NCI-H2227 treated with DMSO at 0.1 percent for 48 hours (cell line): ENCODE measurements around the gene CNPPD1.
"Not testable (repeated sequence)": the region's sequence is repeated elsewhere in the genome, so short reads cannot be mapped to it uniquely, and the experiment has no call there.

ENCODE experiments used
- DNase-seq: peaks from one replicate; lab custom pipeline; 2025; lab: John Stamatoyannopoulos, UW

CNPPD1 gene

DNA sequence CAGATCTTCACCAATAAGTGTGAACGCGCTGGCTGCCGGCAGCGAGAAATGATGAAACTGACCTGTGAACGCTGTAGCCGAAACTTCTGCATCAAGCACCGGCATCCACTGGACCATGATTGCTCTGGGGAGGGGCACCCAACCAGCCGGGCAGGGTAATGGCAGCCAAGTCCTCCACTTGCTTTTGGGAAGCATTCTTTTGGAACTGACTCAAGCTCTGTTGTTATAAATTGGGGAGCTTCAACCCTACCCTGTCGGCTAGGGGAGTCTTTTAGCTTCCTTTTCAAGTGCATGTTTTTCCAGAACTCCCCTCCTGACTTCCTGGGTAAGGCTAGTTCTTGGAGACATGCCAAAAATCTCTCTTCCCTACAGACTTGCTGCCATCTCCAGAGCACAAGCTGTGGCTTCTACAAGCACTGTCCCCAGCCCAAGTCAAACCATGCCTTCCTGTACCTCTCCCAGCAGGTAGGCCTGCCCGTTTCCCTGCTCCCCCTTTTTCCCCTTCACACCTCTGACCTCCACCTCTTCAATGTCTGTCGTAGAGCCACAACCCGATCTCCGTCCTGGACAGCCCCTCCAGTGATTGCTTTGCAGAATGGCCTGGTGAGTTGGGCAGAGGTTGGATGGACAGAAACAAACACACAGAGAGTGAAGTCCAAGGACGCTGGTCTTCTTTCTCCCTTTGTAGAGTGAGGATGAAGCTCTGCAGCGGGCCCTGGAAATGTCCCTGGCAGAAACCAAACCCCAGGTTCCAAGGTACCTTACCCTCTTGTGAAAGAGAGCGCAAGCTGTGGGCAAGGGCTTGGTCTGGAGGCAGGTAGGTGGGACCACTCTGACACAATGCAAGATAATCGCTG, 31.4 kb upstream of the CNPPD1 start:
- DNase-seq = peak; percentile 45

DNA sequence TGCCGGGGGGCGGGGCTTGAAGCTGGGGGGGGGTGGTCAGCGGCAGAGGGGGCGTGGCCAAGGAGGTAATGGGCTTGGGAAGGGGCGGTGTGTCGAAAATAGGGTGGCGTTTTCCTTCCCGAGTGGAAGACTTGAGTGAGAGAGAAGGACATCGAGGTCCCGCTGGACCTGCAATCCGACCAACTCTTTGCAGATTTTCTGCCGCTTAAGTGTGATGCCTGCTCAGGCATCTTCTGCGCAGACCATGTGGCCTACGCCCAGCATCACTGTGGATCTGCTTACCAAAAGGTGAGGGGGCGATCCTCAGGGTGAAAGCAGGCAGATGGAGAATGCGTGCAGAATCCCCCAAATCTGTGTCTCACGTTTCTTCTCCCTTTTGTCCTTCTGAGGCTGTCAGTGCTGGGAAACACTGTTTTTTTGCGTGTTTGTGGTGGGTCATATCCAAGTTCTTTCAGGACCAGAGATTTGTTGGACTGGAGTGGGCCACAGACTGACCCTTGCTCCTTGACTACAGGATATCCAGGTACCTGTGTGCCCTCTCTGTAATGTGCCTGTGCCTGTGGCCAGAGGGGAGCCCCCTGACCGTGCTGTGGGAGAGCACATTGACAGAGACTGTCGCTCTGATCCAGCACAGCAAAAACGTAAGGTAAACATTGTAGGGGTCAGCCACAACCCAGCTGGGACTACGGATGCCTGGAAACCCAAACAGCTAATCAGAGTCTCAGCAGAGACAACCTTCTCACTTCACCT, 30.6 kb upstream of the CNPPD1 start:
- no peak for DNase-seq

DNA sequence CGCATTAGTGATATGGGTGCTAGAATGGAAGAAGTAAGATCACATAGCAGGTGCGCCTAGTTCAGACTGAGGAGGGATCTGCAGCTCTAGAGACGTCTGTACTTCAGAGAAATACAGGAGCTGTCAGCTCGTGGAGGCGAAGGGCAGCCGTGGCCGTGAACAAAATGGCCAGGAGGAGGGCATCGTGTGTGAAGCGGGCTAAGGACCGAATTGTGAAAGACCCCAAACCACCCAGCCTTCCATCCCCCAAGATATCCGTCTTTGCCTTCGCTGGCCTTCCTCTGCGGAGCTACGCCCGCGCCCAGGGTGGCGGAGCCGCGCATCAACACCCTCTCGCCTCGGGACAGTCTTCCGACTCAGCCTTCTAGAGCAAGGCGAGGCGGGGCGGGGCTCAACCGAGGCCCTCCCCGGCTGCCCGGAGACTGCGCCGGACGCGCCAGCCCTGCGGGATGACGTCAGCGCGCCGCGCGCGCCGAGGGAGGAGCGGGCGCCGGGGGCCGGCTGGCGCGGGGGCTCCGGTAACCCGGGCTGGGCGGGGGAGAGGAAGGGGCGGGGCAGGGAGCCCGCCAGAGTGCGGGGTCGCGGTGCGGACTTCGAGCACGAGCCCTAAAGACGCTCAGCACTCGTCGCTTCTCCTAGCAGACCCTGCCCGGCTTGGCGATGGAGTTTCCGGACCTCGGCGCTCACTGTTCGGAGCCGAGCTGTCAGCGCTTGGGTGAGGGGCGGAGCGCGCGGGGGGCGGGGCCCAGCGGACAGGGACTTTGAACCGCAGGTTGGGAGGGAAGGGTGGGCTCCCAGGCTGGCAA, 29.8 kb upstream of the CNPPD1 start, which contains the start of gene ZFAND2B:
ZFAND2B (plus strand) TSS at position 455 of the 806 bp plus-strand sequence; CDS start at position 661, 206 bp downstream.
- peak; percentile 96 for DNase-seq

DNA sequence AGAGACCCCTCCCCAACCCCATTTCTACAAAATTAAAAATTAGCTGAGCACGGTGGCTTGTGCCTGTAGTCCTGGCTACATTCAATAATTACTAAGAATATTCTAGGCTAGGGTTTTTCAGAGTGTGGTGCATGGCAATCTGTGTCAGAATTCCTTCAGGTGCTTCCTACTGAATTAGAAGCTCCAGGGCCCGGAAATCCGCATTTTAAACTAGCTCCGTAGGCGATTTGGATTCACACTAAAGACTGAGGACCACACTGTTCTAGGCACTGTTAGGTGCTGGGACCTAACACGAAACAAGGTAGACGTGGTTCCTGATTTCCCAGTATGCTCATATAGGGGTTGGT, 29.2 kb upstream of the CNPPD1 start:
- no peak for DNase-seq

DNA sequence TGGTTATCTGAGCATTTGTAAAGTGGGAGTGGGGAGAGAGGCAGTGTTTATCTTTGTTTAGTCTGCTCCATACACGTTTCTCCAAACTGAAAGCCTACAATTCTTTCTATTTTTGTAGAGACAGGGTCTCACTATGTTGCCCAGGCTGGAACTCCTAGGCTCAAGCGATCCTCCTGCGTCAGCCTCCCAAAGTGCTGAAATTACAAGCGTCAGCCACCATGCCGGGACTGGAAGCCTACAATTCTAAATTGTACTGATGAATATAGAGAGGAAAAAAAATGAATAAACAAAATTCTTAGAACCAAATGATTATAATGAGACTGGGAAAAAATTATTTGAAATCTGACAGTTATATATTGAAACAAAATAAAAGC, 28.4 kb upstream of the CNPPD1 start:
- DNase-seq = no peak

DNA sequence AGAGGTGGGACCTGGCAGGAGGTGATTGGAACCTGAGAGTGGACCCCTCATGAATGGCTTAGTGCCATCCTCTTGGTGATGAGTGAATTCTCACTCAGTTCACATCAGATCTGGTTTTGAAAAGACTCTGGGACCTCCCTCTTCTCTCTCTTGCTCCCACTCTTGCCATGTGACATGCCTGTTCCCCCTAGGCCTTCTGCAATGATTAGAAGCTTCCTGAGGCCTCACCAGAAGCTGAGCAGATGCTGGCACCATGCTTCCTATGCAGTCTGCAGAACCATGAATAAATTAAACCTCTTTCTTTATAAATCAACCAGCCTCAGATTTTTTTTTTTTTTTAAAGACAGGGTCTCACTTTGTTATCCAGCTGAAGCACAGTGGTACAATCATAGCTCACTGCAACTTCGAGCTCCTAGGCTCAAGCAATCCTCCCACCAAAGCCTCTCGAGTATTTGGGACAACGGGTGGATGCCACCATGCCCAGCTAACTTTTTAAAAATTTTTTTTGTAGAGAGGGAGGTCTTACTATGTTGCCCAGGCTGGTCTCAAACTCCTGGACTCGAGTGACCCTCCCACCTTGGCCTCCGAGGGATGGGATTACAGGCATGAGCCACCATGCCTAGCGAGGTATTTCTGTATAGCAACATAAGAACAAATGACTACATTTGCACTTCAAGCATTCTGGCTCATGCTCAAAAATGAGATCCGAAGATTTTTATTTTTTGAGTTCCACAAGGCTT, 27.9 kb upstream of the CNPPD1 start:
- no peak for DNase-seq

DNA sequence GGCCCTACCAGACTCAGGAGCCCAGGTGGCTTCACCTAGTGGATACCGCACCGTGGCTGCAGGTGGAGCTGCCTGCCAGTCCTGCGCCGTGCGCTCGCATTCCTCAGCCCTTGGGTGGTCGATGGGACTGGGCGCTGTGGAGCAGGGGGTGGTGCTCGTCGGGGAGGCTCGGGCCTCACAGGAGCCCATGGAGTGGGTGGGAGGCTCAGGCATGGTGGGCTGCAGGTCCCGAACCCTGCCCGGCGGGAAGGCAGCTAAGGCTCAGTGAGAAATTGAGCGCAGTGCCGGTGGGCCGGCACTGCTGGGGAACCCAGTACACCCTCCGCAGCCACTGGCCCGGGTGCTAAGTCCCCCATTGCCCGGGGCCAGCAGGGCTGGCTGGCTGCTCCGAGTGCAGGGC, 24.6 kb upstream of the CNPPD1 start:
- not testable (repeated sequence) for DNase-seq

DNA sequence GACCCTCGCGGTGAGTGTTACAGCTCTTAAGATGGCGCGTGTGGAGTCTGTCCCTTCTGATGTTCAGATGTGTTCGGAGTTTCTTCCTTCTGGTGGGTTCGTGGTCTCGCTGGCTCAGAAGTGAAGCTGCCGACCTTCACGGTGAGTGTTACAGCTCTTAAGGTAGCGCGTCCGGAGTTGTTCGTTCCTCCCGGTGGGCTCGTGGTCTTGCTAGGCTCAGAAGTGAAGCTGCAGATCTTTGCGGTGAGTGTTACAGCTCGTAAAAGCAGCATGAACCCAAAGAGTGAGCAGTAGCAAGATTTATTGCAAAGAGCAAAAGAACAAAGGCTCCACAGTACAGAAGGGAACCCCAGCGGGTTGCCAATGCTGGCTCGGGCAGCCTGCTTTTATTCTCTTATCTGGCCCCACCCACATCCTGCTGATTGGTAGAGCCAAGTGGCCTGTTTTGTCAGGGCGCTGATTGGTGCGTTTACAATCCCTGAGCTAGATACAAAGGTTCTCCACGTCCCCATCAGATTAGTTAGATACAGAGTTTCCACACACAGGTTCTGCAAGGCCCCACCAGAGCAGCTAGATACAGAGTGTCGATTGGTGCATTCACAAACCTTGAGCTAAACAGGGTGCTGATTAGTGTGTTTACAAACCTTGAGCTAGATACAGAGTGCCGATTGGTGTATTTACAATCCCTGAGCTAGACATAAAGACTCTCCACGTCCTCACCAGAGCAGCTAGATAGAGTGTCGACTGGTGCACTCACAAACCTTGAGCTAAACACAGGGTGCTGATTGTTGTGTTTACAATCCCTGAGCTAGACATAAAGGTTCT, 24.0 kb upstream of the CNPPD1 start:
- DNase-seq = not testable (repeated sequence)

GRCh38 chr2:219199470-219200211, 22.9 kb upstream of the CNPPD1 start:
- no peak for DNase-seq

- no peak for DNase-seq
Observed at GRCh38 chr2:219198974-219199373, 22.2 kb upstream of the CNPPD1 start.

DNA sequence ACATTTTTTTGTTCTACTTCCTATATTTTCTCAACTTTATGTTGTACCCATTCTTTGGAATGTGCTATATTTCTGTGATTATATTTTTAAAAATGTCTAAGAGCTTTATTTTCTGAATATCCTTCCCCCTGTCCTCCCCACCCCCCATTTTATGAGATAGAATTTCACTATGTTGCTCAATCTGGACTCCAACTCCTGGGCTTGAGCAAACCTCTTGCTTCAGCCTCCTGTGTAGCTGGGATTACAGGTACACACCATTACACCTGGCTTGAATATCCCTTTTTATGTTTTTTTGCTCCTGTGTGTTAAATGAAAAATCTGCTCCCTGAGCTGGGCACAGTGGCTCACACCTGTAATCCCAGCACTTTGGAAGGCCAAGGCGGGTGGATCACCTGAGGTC, 20.7 kb upstream of the CNPPD1 start:
- DNase-seq = no peak

- DNase-seq = no peak
Observed at GRCh38 chr2:219186754-219187456, 10.2 kb upstream of the CNPPD1 start.

DNA sequence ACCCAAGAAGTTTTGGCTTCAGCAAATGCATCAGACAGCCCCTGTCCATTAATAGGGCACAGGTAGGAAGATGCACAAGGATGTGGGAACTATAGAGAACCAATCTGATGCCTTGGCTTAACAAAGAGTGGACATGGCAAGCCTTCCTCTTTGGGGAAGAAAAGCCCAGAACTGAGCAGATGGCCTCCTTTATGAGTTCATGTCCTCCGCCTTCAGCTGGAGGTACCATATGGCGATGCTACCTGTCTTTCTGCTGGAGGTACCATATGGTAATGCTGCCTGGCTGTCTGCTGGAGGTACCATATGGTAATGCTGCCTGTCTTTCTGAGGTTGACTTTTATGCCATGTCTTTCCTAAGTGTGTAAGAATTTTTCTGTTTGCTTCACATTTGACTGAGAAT, 7.4 kb upstream of the CNPPD1 start:
- DNase-seq = no peak

DNA sequence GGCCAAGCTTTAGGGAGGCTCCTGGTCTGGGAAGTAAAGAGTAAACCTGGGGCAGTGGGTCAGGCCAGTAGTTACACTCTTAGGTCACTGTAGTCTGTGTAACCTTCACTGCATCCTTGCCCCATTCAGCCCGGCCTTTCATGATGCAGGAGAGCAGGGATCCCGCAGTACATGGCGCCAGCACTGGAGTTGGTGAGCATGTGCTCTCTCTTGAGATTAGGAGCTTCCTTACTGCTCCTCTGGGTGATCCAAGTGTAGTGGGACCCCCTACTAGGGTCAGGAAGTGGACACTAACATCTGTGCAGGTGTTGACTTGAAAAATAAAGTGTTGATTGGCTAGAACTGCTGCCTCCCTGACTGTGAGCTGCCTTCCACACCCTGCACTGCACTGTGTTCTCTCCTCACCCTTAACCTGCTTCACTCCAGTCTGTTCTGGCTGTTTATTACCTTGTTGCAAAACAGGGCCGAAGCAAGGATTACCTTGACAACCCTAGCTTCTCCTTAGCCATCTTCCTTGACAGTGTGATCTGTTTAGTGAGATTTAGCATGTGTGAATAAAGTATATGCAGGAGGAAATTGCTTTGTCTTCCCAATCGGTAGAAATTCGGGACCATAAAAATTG, 6.5 kb upstream of the CNPPD1 start:
- DNase-seq = no peak

GRCh38 chr2:219182331-219183150, 5.8 kb upstream of the CNPPD1 start:
- DNase-seq = no peak

DNA sequence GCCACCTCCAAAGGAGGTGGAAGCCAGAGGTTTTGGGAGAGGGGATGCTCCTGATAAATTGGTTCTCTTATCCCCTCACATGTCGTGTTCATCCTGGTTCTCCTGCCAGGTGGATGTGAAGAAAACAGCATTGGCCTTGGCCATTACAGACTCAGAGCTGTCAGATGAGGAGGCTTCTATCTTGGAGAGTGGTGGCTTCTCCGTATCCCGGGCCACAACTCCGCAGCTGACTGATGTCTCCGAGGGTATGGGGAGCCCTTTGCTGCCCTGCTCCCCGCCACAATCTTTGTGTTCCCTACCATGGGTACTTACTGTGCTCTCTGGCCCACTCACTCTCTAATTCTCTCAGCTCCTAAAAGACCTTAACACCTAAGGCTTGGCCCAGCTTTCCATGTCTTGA, 4.8 kb upstream of the CNPPD1 start:
- no peak for DNase-seq

GRCh38 chr2:219180961-219181360, 4.2 kb upstream of the CNPPD1 start:
- no peak for DNase-seq
